ENCODE results near the gene TNFRSF4.

Gene TNFRSF4

GRCh38 chr1:1226566-1227362 is 12.8 kb upstream of the TNFRSF4 start:
- Mint-ChIP-seq H3K36me3 (ENCODE audit: insufficient read depth) (peaks cover 33% of the 10 kb centered on the region), H3K4me1 (peaks cover 30% of the 10 kb centered on the region), H3K27ac (ENCODE audit: low read depth) (no peak overlapping the region), H3K27me3 (no peaks in the 10 kb centered on the region), H3K9me3 (no peaks in the 10 kb centered on the region), H3K4me3 (no peak overlapping the region)
- DNase-seq (ENCODE audit: low spot score in 2 of 2) (no peak), ATAC-seq (replicated peaks; ENCODE audit: extremely low read depth, poor library complexity, severe bottlenecking) (no peak)

- DNase-seq (ENCODE audit: low spot score in 2 of 2) (no peak), ATAC-seq (replicated peaks; ENCODE audit: extremely low read depth, poor library complexity, severe bottlenecking) (no peak)
- Mint-ChIP-seq H3K36me3 (ENCODE audit: insufficient read depth) (peaks cover 31% of the 10 kb centered on the region), H3K27me3 (no peaks in the 10 kb centered on the region), H3K9me3 (no peaks in the 10 kb centered on the region), H3K27ac (ENCODE audit: low read depth) (no peak overlapping the region), H3K4me1 (peaks cover 27% of the 10 kb centered on the region), H3K4me3 (no peak overlapping the region)
These were observed 12.0 kb upstream of the TNFRSF4 start for GRCh38 chr1:1225913-1226312.

- ATAC-seq (replicated peaks; ENCODE audit: extremely low read depth, poor library complexity, severe bottlenecking) = no peak
- no peaks in the 10 kb centered on the region for H3K9me3 Mint-ChIP-seq
- H3K27ac Mint-ChIP-seq (ENCODE audit: low read depth) = no peak overlapping the region
- peaks cover 23% of the 10 kb centered on the region for H3K4me1 Mint-ChIP-seq
- no peak overlapping the region for H3K4me3 Mint-ChIP-seq
- no peaks in the 10 kb centered on the region for H3K27me3 Mint-ChIP-seq
- peaks cover 31% of the 10 kb centered on the region for H3K36me3 Mint-ChIP-seq (ENCODE audit: insufficient read depth)
- DNase-seq (ENCODE audit: low spot score in 2 of 2) = no peak
These were observed 11.4 kb upstream of the TNFRSF4 start for GRCh38 chr1:1225238-1225845.

GRCh38 chr1:1223891-1224290 is 9.9 kb upstream of the TNFRSF4 start:
- Mint-ChIP-seq H3K4me1 (peaks cover 19% of the 10 kb centered on the region), H3K4me3 (no peak overlapping the region), H3K36me3 (ENCODE audit: insufficient read depth) (peaks cover 35% of the 10 kb centered on the region), H3K27me3 (no peaks in the 10 kb centered on the region), H3K27ac (ENCODE audit: low read depth) (peak overlapping the region; percentile 76), H3K9me3 (no peaks in the 10 kb centered on the region)
- ATAC-seq (replicated peaks; ENCODE audit: extremely low read depth, poor library complexity, severe bottlenecking) = no peak
- no peak for DNase-seq (ENCODE audit: low spot score in 2 of 2)

- ATAC-seq (replicated peaks; ENCODE audit: extremely low read depth, poor library complexity, severe bottlenecking) = no peak
- H3K4me3 Mint-ChIP-seq = no peak overlapping the region
- peaks cover 34% of the 10 kb centered on the region for H3K36me3 Mint-ChIP-seq (ENCODE audit: insufficient read depth)
- no peaks in the 10 kb centered on the region for H3K27me3 Mint-ChIP-seq
- peaks cover 19% of the 10 kb centered on the region for H3K4me1 Mint-ChIP-seq
- no peak for DNase-seq (ENCODE audit: low spot score in 2 of 2)
- peak overlapping the region; percentile 76 for H3K27ac Mint-ChIP-seq (ENCODE audit: low read depth)
- no peaks in the 10 kb centered on the region for H3K9me3 Mint-ChIP-seq
These were observed 9.4 kb upstream of the TNFRSF4 start for GRCh38 chr1:1223321-1223720.

GRCh38 chr1:1222575-1223225 is 8.7 kb upstream of the TNFRSF4 start:
- peak overlapping the region; percentile 76 for H3K27ac Mint-ChIP-seq (ENCODE audit: low read depth)
- peaks cover 39% of the 10 kb centered on the region for H3K36me3 Mint-ChIP-seq (ENCODE audit: insufficient read depth)
- no peaks in the 10 kb centered on the region for H3K27me3 Mint-ChIP-seq
- no peaks in the 10 kb centered on the region for H3K9me3 Mint-ChIP-seq
- ATAC-seq (replicated peaks; ENCODE audit: extremely low read depth, poor library complexity, severe bottlenecking) = no peak
- DNase-seq (ENCODE audit: low spot score in 2 of 2) = no peak
- H3K4me3 Mint-ChIP-seq = no peak overlapping the region
- H3K4me1 Mint-ChIP-seq = peaks cover 19% of the 10 kb centered on the region

GRCh38 chr1:1221887-1222574 is 8.1 kb upstream of the TNFRSF4 start:
- peaks cover 19% of the 10 kb centered on the region for H3K4me1 Mint-ChIP-seq
- peak overlapping the region; percentile 76 for H3K27ac Mint-ChIP-seq (ENCODE audit: low read depth)
- H3K9me3 Mint-ChIP-seq = no peaks in the 10 kb centered on the region
- DNase-seq (ENCODE audit: low spot score in 2 of 2) (no peak), ATAC-seq (replicated peaks; ENCODE audit: extremely low read depth, poor library complexity, severe bottlenecking) (peak; percentile 11)
- no peaks in the 10 kb centered on the region for H3K27me3 Mint-ChIP-seq
- no peak overlapping the region for H3K4me3 Mint-ChIP-seq
- H3K36me3 Mint-ChIP-seq (ENCODE audit: insufficient read depth) = peaks cover 38% of the 10 kb centered on the region

- Mint-ChIP-seq H3K9me3 (no peaks in the 10 kb centered on the region), H3K4me1 (peaks cover 21% of the 10 kb centered on the region), H3K27me3 (no peaks in the 10 kb centered on the region), H3K36me3 (ENCODE audit: insufficient read depth) (peaks cover 38% of the 10 kb centered on the region), H3K4me3 (no peak overlapping the region), H3K27ac (ENCODE audit: low read depth) (no peak overlapping the region)
- ATAC-seq (replicated peaks; ENCODE audit: extremely low read depth, poor library complexity, severe bottlenecking) (no peak), DNase-seq (ENCODE audit: low spot score in 2 of 2) (no peak)
These were observed 6.2 kb upstream of the TNFRSF4 start for GRCh38 chr1:1220197-1220596.

GRCh38 chr1:1219341-1219740 is 5.4 kb upstream of the TNFRSF4 start:
- Mint-ChIP-seq H3K4me1 (peaks cover 29% of the 10 kb centered on the region), H3K4me3 (no peak overlapping the region), H3K36me3 (ENCODE audit: insufficient read depth) (peaks cover 38% of the 10 kb centered on the region), H3K27ac (ENCODE audit: low read depth) (peak overlapping the region; percentile 67), H3K9me3 (no peaks in the 10 kb centered on the region), H3K27me3 (no peaks in the 10 kb centered on the region)
- DNase-seq (ENCODE audit: low spot score in 2 of 2) = no peak
- ATAC-seq (replicated peaks; ENCODE audit: extremely low read depth, poor library complexity, severe bottlenecking) = no peak

GRCh38 chr1:1218524-1219200 is 4.7 kb upstream of the TNFRSF4 start:
- Mint-ChIP-seq H3K9me3 (no peaks in the 10 kb centered on the region), H3K4me3 (no peak overlapping the region), H3K4me1 (peaks cover 32% of the 10 kb centered on the region), H3K27me3 (no peaks in the 10 kb centered on the region), H3K36me3 (ENCODE audit: insufficient read depth) (peaks cover 36% of the 10 kb centered on the region), H3K27ac (ENCODE audit: low read depth) (no peak overlapping the region)
- ATAC-seq (replicated peaks; ENCODE audit: extremely low read depth, poor library complexity, severe bottlenecking) = no peak
- DNase-seq (ENCODE audit: low spot score in 2 of 2) = no peak

GRCh38 chr1:1217621-1218523 is 3.9 kb upstream of the TNFRSF4 start:
- Mint-ChIP-seq H3K36me3 (ENCODE audit: insufficient read depth) (peaks cover 31% of the 10 kb centered on the region), H3K27ac (ENCODE audit: low read depth) (no peak overlapping the region), H3K27me3 (no peaks in the 10 kb centered on the region), H3K4me3 (no peak overlapping the region), H3K4me1 (peaks cover 27% of the 10 kb centered on the region), H3K9me3 (no peaks in the 10 kb centered on the region)
- no peak for DNase-seq (ENCODE audit: low spot score in 2 of 2)
- no peak for ATAC-seq (replicated peaks; ENCODE audit: extremely low read depth, poor library complexity, severe bottlenecking)

Data from central memory CD8-positive, alpha-beta T cell (primary cell).